HG03196 (cell line): ENCODE results near the gene ALPK1.

Experiments
- ATAC-seq: cut with Tn5 transposase; IDR thresholded peaks from one replicate; pipeline ENCODE4 v1.9.1; 2021; ENCODE audit not compliant: unreplicated experiment

ALPK1 gene

DNA sequence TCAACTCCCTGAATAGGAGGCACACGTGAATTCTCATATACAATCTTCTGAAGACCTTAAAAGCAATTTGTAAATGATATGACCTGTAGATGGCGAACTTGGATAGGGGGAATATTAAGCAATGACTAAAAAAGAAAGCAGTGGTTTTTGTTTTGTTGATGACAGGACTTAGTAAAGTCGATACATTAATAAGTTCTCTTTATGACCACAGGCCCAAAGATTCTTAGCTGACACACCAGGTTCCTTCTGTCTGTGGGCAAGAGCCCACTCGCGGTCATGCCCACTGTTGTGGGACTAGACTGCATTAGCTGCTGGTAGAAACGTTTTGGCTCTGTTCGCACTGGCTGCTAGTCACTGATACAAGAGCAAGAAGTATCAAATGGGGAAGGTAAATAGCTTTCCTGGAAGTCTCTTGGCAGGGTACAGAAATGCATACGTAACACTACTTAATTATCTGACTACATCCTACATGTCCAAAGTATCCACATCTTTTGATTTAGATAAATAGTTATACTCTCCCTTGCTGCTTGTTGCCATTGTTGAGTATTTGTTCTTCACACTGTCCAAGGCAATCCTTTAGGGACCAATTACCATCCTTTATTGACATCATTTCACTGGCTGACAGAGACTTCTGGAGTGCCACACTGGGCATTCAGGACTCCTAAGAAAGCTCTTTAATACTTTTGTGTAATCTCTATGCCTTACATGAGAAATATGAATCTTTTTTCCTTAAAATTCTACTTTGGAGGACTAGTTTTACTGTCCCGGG, 31.0 kb downstream of the ALPK1 start:
- peak; percentile 77 for ATAC-seq

DNA sequence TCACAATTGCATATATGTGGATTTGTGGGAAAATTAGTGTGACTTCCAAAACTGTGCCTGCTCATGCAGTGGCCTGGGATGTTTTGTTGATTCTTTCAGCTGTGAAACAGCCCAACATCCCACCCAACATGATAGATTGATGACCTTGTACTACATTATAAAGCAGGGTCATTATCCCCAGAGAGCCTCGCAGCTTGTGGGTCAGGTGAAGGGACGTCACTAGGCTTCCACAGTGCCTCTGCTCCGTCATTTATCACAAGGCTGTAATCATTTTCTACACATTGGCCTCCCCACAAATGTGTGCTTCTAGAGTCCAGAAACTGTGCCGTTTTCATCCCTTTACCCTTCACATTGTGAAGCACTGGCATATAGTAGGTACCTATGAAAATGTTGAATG, 31.6 kb downstream of the ALPK1 start:
- ATAC-seq: no peak

DNA sequence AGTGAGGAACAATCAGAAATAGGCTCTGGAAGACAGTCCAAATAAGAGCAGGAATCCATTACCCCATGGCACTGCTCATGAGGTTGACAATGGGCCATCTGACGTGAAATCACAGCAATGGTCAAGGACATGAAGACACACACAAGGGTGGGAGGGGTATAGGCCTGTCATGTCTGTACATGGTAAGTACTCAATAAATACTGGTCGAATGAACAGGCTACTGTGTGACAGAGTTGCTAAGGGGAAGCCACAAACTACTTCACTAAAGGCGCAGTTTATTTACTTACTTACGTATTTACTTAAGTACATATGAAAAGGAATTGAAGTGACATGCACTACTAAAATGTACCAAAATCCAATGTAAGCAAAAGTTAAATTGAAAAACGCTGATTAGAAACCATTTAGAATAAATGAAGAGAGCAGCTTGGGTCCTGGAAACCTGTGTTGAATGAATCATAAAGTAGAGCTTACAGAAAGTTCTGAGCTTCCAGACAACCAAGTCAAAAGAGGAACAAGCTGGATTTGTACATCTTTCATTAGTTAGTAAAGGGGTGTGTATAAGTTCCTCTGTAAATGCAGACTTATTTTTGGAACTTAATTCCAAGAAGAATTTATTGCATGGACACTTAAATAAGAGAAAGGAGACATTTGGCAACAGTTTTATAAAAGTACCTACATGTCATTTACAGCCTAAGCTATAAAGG, 32.7 kb downstream of the ALPK1 start:
- ATAC-seq: no peak

DNA sequence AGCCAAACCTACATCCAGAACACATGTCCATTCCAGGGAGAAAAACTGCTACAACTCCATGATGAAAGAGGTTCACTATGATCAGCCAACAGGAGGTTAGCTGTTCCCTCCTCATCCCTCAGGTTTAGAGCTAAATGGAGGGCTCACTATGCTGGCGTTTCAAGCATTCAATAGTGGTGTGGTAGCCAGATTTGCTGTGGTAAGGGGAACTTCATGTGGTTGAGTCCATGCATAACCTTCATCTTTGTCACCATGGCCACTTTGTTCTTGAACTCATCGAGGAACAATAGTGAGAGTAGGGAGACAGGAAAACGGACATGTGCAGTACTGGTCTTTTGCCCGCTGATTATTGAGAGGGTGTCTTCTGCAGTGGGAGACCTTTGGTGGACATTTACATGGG, 33.8 kb downstream of the ALPK1 start:
- ATAC-seq: no peak

DNA sequence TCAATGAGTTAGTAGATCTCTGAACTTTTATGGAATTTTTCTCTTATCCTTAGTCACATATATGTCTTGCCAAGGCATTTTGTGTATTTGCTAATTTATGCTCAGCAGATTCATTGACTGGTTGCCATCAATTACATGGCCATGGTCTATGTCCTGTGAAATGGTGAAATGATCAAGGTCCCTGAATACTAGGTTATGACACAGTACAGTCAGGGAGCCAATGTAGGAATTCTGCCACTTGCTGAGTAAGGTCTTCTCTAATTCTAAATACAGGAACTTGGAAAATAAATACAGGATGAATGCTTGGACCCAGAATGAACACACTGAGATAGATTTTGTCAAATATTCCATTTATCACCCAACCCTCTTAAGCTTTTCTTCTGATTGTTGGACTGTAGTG, 35.2 kb downstream of the ALPK1 start:
- ATAC-seq: no peak

DNA sequence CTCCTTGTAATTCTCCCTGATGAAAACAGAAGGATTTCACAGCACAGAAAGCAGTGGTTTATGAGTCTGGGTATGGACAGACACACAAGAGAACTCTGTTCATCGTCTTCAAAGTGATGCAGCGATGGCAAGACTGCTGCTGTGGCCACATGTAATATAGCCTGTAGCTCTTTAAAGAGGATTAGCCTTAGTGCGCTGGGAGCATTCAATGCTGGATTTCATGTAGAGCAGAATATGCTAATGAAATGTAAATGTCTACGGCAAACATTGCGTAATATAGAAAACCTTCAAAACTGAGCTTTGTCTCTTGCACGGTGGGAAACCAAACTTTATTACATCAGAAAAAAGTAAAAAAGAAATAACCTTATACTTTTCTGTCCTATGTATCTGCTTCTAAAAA, 42.9 kb downstream of the ALPK1 start:
- ATAC-seq: no peak

DNA sequence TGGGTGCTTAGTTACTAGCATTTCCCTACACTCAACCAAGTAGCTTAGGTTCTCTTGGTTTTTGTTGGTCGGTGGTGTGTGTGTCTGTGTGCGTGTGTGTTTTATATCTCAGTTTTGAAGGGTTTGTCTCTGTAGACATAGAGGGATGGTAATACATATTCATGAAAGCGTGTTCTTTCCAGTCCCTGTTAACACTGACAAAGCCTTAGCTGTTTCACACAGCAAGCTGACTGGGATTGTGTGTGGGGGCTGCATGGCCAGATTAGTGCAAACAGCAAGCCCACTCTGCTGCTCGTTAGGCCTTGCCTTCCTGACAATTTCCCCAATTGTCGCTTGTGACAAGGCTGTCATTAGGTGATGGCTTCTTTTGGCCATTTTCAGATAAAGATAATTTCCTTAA, 43.9 kb downstream of the ALPK1 start:
- no peak for ATAC-seq

DNA sequence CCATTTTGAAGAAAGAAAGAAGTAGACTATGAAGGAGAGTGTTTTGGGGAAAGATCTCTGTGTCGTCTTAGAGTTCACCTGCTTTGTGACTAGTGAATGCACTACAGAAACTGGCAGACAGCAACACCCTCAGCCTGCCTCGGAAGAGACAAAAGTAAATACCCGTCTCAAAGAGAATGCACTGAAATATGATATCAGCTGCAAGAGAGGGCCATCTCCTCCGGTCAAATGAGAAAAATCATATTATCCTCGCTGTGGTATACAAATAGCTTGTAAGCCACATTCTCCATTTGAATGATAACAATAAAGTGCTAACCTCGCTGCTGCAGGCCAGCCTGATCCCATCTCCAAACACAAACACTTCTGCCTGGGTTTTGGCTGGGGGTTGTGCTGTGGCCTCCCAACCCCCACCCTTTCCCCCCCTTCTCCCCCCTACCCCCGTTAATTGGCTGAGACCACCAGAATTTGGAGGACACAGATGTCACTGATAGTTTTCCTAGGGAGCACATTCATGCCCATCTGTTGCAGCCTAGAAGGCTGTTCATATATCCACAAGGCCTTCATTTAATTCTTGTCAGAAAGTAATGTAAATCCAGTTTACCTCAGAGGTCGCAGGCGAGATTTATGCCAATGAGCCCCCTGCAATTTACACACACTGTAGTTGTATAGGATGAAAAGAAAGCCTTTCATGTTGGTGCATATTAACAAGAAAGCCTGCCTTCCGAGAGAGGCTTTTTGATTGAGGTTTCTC, 46.3 kb downstream of the ALPK1 start:
- ATAC-seq: no peak

DNA sequence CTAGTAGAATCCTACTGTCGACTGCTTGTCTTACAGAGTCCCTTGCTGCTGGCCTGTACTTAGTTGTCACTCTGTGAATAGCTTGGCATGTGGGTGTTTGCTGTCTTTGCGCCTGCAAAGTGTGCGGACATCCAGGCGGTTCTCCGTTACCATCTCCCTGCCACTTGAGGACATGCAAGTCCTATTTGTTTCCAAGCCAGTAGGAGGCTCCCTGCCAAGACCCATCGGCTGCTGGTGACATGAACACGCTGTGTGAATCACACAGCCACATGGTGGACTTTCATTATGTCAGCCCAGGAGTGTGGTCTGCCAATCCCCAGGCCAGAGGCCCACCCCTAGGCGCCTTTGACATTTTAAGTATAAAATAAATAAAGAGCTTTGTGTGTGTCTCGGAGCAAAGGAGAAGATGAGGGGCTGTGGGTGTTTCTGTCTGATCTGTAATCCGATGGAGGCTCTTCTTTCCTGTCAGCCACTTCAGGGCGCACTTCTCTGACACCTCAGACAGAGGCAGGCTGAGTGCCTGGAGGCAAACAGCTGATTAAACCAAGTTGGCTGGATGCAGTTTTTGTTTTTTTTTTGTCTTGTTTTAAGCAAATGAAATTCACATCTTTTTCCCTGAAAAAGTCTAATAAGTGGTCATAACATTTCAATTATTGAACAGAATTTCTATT, 51.5 kb downstream of the ALPK1 start:
- ATAC-seq: no peak

DNA sequence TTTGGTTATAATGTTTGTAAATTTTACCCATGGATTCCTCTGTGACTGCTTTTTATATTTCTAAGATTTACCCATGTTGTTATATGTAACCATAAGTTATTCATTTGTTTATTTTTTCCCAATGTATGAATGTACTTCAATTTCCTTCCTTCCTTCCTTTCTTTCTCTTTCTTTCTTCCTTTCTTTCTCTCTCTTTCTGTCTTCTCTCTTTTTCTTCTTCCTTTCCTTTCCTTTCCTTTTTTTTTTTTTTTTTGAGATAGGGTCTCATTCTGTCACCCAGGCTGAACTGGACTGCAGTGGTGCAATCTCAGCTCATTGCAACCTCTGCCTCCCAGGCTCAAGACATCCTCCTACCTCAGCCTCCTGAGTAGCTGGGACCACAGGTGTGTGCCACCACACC, 55.6 kb downstream of the ALPK1 start:
- ATAC-seq: no peak

DNA sequence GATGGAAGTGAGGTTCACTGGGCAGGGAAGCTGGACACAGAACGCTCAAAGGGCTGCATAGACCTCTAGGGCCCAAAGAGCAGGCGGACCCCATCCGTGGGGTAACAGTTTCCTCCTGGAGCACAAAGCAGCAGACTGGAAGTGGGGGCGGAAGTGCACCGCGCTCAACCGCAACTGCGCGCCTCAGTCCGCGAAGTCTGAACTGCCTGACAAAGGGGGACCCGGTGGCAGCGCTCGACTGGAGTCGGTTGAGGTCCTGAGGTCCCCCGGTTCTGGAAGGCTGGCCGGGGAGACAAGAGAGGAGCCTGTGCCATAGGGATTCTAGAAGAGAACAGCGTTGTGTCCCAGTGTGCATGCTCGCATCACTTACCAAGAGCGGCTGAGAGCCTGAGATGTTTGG, 58.5 kb downstream of the ALPK1 start:
- no peak for ATAC-seq

DNA sequence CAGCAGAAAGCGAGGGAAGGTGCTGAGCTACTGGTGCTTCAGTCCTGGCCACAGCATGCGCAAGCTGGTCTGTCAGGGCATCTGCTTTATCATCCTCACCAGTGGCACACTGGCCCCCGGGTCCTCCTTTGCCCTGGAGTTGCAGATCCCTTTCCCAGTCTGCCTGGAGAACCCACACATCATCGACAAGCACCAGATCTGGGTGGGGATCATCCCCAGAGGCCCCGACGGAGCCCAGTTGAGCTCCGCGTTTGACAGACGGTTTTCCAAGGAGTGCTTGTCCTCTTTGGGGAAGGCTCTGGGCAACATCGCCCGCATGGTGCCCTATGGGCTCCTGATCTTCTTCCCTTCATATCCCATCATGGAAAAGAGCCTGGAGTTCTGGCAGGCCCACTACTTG, 60.3 kb downstream of the ALPK1 start:
- no peak for ATAC-seq

DNA sequence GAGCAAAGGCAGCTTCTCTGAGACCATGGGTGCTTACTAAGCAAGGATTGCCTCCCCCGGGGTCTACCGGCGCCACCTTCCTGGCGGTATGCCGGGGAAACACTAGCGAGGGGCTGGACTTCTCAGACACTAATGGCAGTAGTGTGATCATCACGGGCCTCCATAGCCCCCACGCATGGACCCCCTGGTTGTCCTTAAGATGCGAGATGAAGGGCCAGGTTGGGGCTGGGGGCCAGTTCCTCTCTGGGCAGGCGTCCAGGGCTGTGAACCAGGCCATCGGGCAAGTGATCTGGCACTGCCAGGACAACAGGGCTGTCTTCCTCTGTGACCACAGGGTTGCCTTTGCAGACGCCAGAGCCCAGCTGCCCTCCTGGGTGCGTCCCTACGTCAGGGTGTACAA, 60.7 kb downstream of the ALPK1 start:
- no peak for ATAC-seq

DNA sequence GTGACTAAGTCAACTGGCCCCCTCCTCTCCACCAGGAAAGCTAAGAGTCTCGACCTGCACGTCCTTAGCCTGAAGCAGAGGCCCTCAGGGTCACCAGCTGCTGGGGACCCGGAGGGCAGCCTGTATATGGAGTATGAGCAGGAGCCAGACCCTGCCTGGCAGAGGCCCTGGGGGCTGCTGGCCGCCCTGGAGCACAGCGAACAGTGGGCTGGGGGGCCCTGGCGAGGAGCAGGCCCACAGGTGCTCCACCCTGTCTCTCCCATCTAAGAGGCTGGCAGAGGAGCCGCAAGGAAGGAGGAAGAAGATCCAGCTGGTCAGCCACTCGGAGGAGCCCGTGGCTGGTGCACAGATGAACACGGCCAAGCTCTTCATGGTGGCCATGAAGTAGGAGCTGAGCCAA, 61.2 kb downstream of the ALPK1 start:
- ATAC-seq: no peak

DNA sequence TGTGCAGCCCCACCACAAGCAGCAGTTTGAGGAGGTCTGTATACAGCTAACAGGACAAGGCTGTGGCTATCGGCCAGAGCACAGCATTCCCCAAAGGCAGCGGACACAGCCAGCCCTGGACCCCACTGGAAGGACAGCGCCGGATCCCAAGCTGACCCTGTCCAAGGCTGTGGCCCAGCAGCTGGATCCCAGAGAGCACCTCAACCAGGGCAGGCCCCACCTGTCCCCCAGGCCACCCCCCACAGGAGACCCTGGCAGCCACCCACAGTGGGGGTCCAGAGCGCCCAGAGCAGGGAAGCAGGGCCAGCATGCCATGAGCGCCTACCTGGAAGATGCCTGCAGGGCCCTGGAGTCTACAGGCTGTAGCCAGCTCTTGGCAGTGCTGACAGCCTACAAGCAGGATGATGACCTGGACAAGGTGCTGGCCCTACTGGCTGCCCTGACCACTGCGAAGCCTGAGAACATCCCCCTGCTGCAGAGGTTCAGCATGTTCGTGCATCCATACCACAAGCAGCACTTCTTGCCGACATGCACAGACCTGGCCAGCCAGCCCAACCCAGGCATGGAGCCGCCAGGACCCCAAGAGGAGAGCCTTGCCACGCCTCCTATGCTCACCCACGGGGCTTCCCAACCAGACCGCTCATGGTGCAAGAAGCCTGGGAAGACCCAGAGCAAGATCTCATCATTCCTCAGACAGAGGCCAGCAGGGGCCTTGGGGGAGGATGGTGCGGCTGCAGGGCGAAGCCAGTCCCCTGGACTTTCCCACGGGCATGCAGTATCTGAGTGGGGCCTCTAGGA, 62.0 kb downstream of the ALPK1 start:
- no peak for ATAC-seq

DNA sequence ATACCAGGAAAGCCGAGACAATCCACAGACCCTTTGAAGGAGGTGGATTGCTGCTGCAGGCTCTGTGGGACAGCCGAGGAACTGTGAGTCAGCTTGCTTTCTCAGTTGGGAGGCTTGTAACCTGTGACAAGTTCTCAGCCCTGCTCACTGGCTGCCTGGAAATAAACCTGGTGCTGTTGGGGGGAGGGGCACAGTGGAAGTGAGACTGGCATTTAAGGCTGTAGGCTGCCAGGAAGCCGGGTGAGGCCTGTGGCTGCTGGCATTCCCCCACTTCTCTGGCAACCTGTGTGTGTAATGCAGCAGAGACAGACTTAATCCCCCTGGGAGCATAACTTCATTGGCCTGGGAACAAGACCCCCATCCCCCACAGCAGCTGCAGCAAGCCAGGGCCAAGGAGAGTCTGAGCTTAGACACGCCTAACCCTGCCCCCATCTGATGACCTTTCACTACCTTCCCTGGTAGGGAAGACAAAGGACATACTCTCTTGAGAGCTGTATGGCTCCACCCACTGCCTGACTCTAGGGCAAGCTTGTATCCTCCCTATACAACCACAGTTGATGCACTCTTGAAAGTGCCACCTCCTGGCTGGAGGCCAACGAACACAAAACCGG, 64.1 kb downstream of the ALPK1 start:
- peak; percentile 87 for ATAC-seq

DNA sequence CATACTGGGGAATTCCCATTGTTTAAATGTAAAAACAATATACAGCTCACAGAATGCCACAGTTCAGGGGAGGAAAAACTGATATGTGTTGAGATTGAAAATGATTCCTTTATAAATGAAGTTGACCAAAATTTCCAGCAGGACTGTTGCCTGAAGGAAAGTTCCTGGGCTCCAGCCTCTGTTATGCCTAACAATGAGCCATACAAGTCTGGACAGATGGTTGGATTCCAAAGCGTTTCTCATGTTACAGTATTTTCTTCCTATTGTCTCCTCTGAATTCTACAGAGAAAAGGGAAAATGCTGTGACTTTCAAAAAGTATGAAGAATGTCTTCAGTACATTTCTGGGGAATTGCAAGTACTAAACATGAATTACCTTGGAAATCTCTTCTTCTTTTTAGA, 73.3 kb downstream of the ALPK1 start:
- ATAC-seq: no peak

DNA sequence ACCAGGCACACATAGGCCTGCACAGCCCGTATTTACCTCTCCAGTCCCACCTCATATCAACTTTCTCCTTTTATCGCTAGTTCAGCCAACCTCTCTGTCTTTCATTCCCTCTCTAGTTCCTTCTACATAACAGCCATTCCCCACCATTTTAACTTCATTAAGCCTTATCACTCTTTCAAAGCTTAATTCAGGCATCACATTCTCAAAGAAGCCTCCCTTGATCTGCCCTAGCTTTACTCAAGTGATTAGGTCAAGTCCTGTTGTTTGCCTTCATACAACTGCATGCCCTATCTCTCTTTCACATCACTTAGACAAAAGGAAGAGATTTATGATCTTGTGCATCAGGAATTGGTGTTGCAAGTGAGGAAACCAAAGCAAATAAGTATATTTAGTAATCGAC, 74.2 kb downstream of the ALPK1 start:
- no peak for ATAC-seq

DNA sequence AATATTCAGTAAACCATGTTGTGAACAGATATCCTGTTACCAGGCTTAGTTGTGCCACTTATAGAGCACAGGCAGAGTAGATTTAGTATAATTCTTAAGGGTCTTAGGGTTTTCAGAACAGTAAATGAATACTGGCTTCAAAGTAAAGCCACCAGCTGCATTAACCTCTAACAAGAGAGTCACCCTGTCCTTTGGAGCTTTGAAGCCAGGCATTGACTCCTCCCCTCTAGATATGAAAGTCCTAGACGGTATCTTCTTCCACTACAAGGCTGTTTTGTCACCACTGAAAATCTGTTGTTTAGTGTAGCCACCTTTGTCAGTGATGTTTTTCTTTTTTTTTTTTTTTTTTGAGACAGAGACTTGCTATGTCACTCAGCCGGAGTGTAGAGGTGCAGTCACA, 77.7 kb downstream of the ALPK1 start:
- no peak for ATAC-seq

DNA sequence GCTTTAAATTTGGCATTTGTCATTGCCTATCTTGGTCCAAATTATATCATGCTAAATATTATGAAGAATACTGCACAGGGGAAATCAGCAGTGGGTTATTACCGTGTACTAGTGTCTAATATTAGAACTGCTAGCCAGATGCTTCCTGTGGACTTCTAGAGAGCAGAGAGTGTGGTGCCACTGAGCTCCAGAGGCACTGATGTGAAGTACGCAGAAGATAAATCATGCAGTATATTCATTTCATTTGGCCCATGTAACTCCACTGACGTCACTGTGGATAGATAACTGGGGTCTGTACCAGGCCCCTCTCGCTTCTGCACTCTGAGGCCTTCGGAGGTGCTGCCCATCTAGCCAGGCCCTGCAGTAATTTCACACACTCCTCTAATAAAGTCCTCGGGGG, 80.0 kb downstream of the ALPK1 start:
- ATAC-seq: peak; percentile 52
